Measurements from ENCODE around the gene PPIB.

DNA sequence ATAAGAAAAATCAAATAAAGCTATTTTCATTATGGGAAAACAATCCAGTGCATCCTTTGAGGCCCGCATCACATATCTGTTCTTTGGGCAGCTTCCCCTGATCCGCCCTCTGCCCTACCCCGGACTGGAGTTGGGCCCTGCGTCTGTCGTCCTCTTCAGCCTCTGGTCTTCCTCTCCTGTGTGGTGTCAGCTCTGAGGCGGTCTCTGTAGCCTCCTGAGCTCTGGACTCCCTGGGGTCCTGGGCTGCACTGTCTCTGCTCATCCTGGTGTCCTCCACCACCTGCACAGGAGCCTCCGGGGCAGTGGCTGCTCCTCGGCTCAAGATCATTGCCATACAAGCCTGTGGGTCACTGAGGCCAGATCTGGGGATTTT is 18.6 kb downstream of the PPIB start:
- no peak for TF ChIP-seq POLR2A (IDR thresholded peaks at IDR 0.05)
- TF ChIP-seq CTCF (IDR thresholded peaks at IDR 0.05 in 8 of 11, conservative IDR thresholded peaks at IDR 0.05 in 3 of 11): no peak
- peak in 1 of 3 donors; percentile 20 for TF ChIP-seq POLR2AphosphoS5 (IDR thresholded peaks at IDR 0.05)

Measured in spleen (tissue), 7 donors.